HCT116 (cell line): ENCODE data around the gene ATP6V1B1.

Experiments used
- CTCF ChIP-seq, 3 experiments: fragments of 200-600 bp in 1 of 3; sonication (generic) in 1 of 3; IDR thresholded peaks in 2 of 3; conservative IDR thresholded peaks in 1 of 3; 2 replicates each; pipeline ENCODE4 v1.5.1; 2012 to 2017; ENCODE audit warnings: low read depth in 2 of 3, low read length in 2 of 3, antibody characterized with exemption in 1 of 3, borderline replicate concordance in 1 of 3, control low read depth in 1 of 3, mild to moderate bottlenecking in 1 of 3, mixed read lengths in 1 of 3, mixed run types in 1 of 3, moderate library complexity in 1 of 3; ENCODE audit not compliant: insufficient read depth in 1 of 3
- JUND ChIP-seq: IDR thresholded peaks from 2 replicates; pipeline ENCODE4 v1.6.1; 2012
- POLR2A ChIP-seq: IDR thresholded peaks from 2 replicates; pipeline ENCODE4 v1.7.0; 2011; ENCODE audit warnings: borderline replicate concordance; ENCODE audit not compliant: insufficient read depth, insufficient read length; ENCODE audit errors: extremely low read depth
- POLR2AphosphoS5 ChIP-seq: IDR thresholded peaks from 2 replicates; pipeline ENCODE4 v1.6.1; 2011; ENCODE audit warnings: mild to moderate bottlenecking, low read depth, low read length, moderate library complexity
- RAD21 ChIP-seq: IDR thresholded peaks from 2 replicates; pipeline ENCODE4 v1.6.1; 2012; ENCODE audit warnings: low read depth, mild to moderate bottlenecking
- REST ChIP-seq: IDR thresholded peaks from 2 replicates; pipeline ENCODE4 v1.6.1; 2012; ENCODE audit warnings: low read depth
- ZNF274 ChIP-seq: fragments of 200-500 bp; sonication (Bioruptor generic); IDR thresholded peaks from 2 replicates; pipeline ENCODE4 v1.6.1; 2014; ENCODE audit warnings: mild to moderate bottlenecking, low read depth, low read length, inconsistent platforms

GRCh38 chr2:70937866-70938585 is 2.3 kb downstream of the ATP6V1B1 start:
- TF ChIP-seq CTCF (IDR thresholded peaks at IDR 0.05 in 2 of 3, conservative IDR thresholded peaks at IDR 0.05 in 1 of 3; ENCODE audit: borderline replicate concordance in 1 of 3, insufficient read depth in 1 of 3, low read depth in 2 of 3, low read length in 2 of 3) (no peak), ZNF274 (no peak), POLR2AphosphoS5 (no peak), JUND (no peak), REST (no peak), POLR2A (no peak), RAD21 (no peak)
